HG02571 (cell line): ENCODE data around the gene ITPKC.

Source experiments
- ATAC-seq: cut with Tn5 transposase; IDR thresholded peaks from one replicate; pipeline ENCODE4 v1.9.1; 2021; ENCODE audit warnings: mild to moderate bottlenecking, moderate library complexity; ENCODE audit not compliant: unreplicated experiment

ITPKC gene

GRCh38 chr19:40690050-40690692 is 26.7 kb upstream of the ITPKC start, which contains the start of gene NUMBL:
Gene NUMBL, minus strand, starts transcription at chr19:40690651. Its CDS starts 168 bp downstream, at chr19:40690483.
- no peak for ATAC-seq

GRCh38 chr19:40690693-40691420 is 26.1 kb upstream of the ITPKC start:
- no peak for ATAC-seq

GRCh38 chr19:40691421-40692211 is 25.3 kb upstream of the ITPKC start:
- ATAC-seq, result no peak

GRCh38 chr19:40692212-40692551 is 24.7 kb upstream of the ITPKC start:
- ATAC-seq, result no peak

DNA sequence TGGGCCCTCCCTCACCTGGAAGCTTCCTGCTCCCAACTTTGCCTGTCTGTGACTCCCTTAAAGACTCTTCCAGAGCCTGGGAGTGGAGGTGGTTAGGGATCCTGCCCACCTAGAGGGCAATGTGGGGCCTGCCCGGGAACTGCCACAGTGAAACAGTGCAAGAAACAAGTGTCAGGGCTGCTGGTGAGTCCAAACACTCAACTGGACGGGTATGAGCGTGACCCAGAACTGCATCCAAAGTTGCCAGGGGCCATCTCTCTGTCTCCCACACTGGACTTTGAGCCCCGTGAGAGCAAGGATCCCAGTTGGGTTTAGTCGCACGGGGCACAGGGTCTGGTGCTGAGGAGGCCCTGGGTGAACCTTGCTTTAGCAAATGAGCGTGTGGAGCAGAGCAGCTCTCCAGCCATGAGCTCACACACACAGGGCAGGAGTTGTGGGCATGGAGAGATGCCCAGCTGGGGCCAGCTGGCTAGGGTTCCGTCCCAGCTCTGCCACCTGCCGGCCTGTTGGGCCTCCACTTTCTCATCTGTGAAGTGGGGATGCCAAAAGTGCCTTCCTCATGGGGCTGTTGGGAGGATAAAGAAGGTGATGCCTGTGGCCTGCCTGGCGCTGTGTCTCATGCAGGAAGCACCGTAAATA is 23.6 kb upstream of the ITPKC start:
- ATAC-seq, result no peak

DNA sequence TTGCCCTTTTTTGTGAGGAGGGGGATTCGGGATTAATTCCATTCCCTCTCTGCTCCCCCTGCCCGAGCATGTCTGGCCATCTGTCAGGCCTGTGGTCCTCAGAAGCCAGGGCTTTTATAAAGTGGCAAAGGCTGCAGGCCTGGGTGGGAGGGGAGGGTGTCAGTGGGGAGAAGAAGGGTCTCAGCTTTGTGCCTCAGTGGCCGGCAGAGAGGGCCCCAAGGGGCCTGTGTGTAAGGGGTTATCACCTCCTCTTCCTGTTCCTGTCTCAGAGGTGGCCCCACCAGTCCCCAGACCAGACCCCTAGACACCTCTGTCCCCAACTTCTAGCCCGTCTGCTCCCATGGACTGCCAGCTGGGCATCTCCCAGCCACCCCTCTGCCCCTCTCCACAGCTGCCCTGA is 23.0 kb upstream of the ITPKC start:
- no peak for ATAC-seq

DNA sequence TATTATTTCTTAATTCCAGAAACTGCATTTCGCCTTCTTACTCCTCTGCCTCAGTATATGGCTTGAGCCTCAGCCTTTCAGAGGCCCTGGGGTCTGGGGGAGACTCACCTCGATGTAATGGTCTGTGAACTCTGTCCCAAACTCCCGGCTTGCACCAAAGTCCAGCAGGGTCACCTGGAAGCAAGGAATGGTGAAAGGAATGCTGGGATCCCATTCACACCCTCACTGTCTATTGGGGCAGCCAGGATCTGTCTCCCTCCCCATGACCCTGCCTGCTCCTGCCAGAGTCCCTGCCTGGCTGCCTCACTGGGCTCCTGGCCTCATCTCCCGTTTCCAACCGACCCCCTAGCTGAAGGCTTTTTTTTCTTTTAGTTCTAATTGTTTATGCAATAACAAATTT is 21.0 kb upstream of the ITPKC start:
- ATAC-seq, result no peak

DNA sequence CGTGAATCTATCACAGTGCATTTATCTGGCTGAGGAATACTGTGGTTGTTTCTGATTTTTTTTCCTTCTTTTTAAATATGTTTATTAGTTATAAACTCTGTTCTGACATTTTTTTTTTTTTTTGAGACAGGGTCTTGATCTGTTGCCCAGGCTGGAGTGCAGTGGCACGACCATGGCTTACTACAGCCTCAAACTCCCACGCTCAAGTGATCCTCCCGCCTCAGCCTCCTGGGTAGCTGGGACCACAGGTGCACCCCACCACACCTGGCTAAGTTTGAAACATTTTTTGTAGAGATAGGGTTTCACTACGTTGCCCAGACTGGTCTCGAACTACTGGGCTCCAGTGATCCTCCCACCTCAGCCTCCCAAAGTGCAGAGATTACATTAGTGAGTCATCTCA is 19.9 kb upstream of the ITPKC start:
- ATAC-seq, result no peak

GRCh38 chr19:40700083-40700482 is 16.8 kb upstream of the ITPKC start:
- ATAC-seq, result no peak

GRCh38 chr19:40701758-40702157 is 15.2 kb upstream of the ITPKC start:
- ATAC-seq, result no peak

DNA sequence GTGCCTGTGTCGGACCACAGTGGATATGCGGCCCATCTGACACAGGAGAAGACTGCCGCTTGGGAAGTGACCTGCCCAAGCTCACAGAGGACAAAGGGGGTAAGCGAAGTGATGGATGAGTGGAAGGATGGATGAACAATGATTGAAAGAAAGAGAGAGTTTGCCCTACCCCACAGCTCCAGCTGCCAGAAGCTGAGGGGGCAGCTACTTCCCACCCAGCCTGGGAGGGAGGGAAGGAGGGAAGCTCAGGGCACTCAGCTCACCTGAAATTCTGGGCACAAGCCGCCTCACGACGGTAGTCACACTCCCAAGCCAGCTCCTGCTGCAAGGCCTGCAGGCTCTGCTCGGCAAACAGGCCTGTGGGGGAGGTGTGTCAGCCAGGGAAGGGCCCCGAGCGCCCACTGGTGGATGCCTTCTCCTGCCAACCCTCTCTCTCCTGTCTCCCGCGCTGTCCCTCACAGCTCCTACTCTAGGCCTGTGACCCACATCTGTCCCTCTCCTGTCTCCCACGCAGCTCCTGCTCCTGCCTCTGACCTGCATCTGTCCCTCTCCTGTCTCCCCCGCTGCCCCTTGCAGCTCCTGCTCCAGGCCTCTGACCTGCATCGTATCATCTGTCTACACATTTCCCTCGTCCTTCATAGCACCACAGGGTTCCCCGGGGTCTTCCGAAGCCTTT is 14.4 kb upstream of the ITPKC start:
- no peak for ATAC-seq

DNA sequence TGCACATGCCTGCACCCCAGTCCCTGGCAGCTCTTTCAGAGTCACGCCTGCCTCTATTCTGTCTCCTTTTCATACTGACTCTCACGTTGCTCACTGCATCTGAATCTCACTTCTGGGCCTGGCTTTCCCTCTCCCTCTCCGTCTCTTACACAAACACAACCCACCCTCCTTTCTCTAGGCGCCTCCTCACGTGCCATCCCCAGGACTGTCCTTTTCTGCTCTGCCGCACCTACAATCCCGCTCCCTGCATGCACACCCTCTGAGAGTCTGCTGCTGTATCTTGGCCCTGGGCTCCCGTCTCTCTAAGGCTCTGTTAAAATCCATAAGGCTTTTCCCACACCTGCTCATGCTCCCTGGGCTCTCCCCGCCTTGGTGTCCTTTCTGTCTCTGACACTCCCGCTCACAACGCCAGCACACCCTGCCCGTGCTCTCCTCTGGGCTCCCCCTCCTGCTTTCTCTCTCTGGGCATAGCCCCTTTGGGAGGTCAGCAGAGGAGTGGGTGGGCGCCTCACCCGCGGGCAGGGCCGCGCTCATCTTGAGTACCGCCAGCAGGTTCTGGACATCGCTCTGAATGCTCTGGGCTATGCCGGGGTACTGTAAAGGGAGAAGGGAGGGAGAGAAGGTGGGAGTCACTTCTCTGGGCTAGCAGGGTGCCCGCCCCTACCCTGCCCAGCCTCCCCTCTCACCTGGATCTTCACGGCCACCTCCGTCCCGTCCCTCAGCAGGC is 13.7 kb upstream of the ITPKC start:
- no peak for ATAC-seq

DNA sequence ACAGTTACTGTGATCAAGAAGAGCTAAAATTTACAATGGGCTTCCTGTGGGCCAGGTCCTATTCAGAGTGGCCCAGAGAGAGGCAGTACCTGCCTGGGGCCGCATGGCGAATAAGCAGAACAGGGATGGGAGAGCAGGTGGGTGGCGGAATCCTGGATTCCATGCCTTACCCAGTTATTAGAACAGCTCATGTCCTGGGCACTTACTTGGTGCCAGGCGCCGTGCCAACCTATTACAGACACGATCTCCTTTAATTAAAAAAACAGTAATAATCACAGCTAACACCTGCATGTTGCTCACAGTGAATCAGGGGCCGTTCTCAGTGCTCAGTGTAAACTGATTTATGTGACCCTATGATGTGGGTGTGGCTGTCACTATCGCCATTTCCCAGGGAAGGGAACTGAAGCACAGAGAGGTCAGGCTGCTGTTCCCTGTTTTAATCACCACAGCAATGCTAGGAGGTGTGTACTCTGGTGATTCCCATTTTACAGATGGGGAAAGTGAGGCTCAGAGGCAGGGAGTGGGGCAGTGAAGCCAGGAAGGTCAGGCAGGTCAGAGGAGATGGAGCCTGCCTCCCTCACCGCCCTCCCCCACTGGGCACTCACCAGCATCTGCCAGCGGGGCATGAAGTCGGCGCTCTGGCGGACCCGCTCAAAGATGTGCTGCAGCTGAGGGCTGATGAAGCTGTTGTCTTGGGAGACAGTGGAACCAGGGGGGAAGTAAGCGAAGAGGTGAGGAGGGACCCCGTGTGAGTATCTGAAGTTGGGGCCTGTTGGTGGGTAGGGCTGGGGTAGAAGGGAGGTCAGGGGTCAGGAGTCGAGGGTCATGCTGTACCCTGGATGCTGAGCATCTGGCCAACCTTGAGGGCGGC is 12.2 kb upstream of the ITPKC start:
- no peak for ATAC-seq

DNA sequence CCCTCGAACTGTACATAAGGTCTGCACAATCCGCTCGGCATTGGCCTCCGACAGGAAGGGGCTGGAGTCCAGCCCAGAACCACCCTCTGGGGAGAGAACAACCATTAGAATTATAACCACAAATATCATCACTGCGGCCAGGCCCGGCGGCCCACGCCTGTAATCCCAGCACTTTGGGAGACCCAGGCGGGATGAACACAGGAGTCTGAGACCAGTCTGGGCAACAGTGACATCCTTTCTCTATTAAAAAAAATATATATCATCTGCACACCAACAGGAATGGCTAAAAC is 11.6 kb upstream of the ITPKC start:
- ATAC-seq, result no peak

GRCh38 chr19:40705950-40706619 is 10.8 kb upstream of the ITPKC start:
- no peak for ATAC-seq

- no peak for ATAC-seq
These were observed 9.3 kb upstream of the ITPKC start for GRCh38 chr19:40707615-40708014.

GRCh38 chr19:40709817-40710216 is 7.1 kb upstream of the ITPKC start:
- ATAC-seq, result no peak

DNA sequence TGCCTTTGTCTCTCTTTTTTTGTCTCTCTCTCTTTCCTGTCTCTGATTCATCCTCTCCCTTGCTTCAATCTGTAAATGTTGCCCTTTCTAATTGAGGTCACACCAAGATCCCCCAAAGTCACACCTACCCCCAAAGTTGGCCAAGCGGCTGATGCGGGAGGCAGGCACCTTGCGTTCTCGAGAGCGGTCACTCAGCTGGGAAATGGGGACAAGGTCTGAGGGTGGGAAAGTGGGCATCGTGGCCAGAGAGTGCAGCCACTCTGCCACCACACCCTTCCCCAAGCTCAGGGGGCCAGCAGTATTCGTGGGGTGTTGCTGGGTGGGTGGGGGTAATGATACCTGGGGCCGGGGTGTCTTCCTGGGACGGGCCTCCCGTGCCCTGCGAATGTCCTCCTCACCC is 3.0 kb upstream of the ITPKC start:
- ATAC-seq, result no peak
